KOPT-K1 (cell line): ENCODE data around the gene SDHAF2.

Experiments used
- H3K27ac ChIP-seq: fragments of 200-600 bp; sonication (generic); 2 replicates; pipeline ENCODE4 v1.5.1; 2016; ENCODE audit warnings: antibody characterized with exemption, mild to moderate bottlenecking, low read depth, low read length; ENCODE audit not compliant: poor library complexity, severe bottlenecking
- H3K36me3 ChIP-seq: fragments of 200-600 bp; sonication (generic); 2 replicates; pipeline ENCODE4 v1.5.1; 2017; ENCODE audit warnings: antibody characterized with exemption, mild to moderate bottlenecking, low read length, moderate library complexity; ENCODE audit not compliant: insufficient read depth
- H3K9me3 ChIP-seq: fragments of 200-600 bp; sonication (generic); 2 replicates; pipeline ENCODE4 v1.5.1; 2017; ENCODE audit warnings: antibody characterized with exemption, low read length, mild to moderate bottlenecking; ENCODE audit not compliant: insufficient read depth, poor library complexity, severe bottlenecking

SDHAF2 gene

GRCh38 chr11:61491736-61492395 lies 61.9 kb downstream of the SDHAF2 start:
- Histone ChIP-seq H3K27ac (no peak overlapping the region), H3K36me3 (no peaks in the 10 kb centered on the region), H3K9me3 (no peaks in the 10 kb centered on the region)

DNA sequence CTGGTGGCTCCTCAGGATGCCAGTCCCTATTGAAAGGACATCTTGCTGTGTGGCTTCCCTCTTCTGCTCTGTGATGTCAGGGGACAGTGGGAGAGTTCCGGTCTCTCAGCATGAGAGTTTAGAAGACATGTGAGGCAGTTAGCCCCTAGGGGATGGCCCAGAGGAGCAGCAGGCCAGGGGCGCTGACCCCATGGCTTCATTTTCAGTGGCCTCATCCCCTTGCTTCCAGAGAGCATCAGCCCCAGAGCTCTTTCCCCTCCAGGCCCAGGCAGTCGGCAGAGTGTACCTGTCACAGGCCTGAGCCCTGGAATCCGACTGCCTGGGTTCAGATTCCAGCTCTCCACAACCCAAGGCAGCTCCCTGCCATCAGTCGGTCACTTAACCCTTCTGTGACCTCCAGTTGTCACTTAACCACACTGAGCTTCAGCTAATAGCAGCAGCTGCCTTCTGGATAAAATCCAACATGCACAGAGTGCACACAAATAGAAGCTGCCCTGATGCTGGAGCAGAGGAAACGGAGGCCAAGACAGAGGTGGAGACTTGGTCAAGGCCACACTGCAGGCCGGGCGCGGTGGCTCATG lies 64.5 kb downstream of the SDHAF2 start:
- Histone ChIP-seq H3K27ac (no peak overlapping the region), H3K9me3 (no peaks in the 10 kb centered on the region), H3K36me3 (no peaks in the 10 kb centered on the region)

GRCh38 chr11:61495801-61496601 lies 66.1 kb downstream of the SDHAF2 start:
- no peaks in the 10 kb centered on the region for H3K9me3 ChIP-seq
- H3K27ac ChIP-seq: no peak overlapping the region

More at GRCh38 chr11:61495801-61496601, 66.1 kb downstream of the SDHAF2 start:
- H3K36me3 ChIP-seq: no peaks in the 10 kb centered on the region
